ENCODE data around the gene KCNK17. TPM values are rescaled to one million over a fixed set of nuclear protein-coding genes. Genes with fewer than 3 reads are reported as not detected.

KCNK17 gene
- total RNA-seq, 1 experiment from 2014 or later: not detected

DNA sequence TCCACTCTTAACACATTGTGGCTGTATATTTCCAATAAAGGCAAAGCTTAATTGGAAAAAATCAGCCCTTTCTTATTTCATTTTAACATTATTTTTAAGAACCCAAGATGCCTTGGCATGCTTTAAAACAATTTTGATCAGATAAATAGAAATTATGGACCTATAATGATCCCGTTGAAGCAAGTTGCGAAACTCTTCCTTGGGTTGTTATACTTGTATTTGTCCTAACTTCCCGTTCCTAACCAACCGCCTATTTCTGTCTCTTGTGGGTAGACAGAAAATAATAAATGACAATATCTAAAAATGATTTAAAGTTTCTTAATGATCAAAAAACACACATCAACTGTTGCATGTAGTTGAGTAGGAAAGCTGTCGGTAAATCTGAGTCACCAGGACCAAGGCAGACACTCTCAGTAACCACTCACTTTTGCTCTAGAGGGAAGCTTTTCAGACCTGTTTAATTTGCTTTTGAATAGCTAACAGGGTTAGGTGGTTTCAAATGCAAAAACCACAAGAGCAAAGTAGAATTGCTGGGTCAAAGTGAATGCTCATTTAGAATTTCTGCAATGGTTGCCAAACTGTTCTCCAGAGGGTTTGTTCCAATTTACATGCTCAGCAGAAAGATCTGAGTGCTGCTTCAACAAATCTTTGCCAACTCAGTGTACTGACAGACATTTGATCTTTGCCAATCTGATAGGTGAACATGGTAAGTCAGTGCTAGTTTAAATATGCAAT lies 50.7 kb downstream of the KCNK17 start:
- Histone ChIP-seq H2AFZ (ENCODE audit: low read depth, low read length, poor library complexity, severe bottlenecking) (no peak overlapping the region), H3K9ac (ENCODE audit: low read length) (no peak overlapping the region), H3K9me2 (ENCODE audit: insufficient read depth) (no peaks in the 10 kb centered on the region), H3K4me2 (ENCODE audit: low read length) (no peak overlapping the region), H3K4me3 (replicated peaks in 1 of 2; ENCODE audit: low read depth in 1 of 2, low read length in 2 of 2) (no peak overlapping the region), H3K27ac (ENCODE audit: low read depth, low read length) (no peak overlapping the region), H3K79me2 (ENCODE audit: insufficient read depth, low read length) (no peaks in the 10 kb centered on the region), H4K20me1 (ENCODE audit: insufficient read depth) (no peaks in the 10 kb centered on the region), H3K9me3 (ENCODE audit: control insufficient read depth in 1 of 2, insufficient read depth in 1 of 2, low read depth in 1 of 2, low read length in 2 of 2) (no peaks in the 10 kb centered on the region), H3K36me3 (ENCODE audit: control insufficient read depth in 1 of 2, insufficient read depth in 2 of 2, low read length in 2 of 2) (no peaks in the 10 kb centered on the region), H3K27me3 (ENCODE audit: insufficient read depth, low read length) (0 out of 2 replicates have a peak, but pooled peaks cover 5% of the 10 kb centered on the region), H3K4me1 (ENCODE audit: control insufficient read depth in 1 of 2, insufficient read depth in 2 of 2, low read length in 2 of 2) (no peaks in the 10 kb centered on the region)
- TF ChIP-seq RAD21 (IDR thresholded peaks at IDR 0.05; ENCODE audit: low read depth) (no peak), SIN3A (IDR thresholded peaks at IDR 0.05; ENCODE audit: low read depth) (no peak), EZH2phosphoT487 (IDR thresholded peaks at IDR 0.05; ENCODE audit: borderline replicate concordance) (no peak), ELF1 (IDR thresholded peaks at IDR 0.05; ENCODE audit: borderline replicate concordance, low read depth) (no peak), ZFX (IDR thresholded peaks at IDR 0.05) (no peak), CEBPB (IDR thresholded peaks at IDR 0.05; ENCODE audit: low read depth) (no peak)
- ChIA-PET CTCF (interaction anchor here (1.2 kb wide), 1 partner anchor 40 kb away, joined by 4 read pairs; no protein-coding TSS in a partner anchor), POLR2A (no interaction called here), RAD21 (ENCODE audit: low non-redundant PET in 1 of 2, low total read pairs in 2 of 2, uncharacterized antibody in 2 of 2, unreplicated experiment in 2 of 2) (no interaction called here)
- intact Hi-C loops (cut with micrococcal nuclease): no loop called here
- DNase-seq (ENCODE audit: low read depth, low spot score): no peak
- ATAC-seq: no peak
- BruUV-seq (replicated peaks): no TSS peak

DNA sequence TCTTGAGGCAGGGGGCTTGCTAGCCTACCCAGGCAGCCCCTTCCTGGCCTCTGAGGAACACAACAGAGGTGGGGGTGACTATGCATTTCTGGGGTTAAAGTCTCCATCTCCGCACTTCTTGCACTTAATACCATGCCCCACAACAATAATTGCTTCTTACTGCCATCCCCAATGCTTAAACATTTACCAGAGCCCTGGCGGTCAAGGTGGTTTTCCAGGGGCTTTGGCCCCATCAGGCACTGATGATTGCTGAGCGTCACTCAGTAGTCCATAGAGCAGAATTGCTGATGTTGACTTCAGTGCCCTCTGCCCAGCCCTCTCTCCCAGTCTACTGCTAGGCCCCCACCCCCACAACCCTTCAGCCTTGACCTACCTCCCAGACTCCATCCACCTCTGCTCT lies 52.5 kb downstream of the KCNK17 start:
- no peaks in the 10 kb centered on the region for H3K4me1 ChIP-seq (ENCODE audit: control insufficient read depth in 1 of 2, insufficient read depth in 2 of 2, low read length in 2 of 2)
- BruUV-seq (replicated peaks): no TSS peak
- DNase-seq (ENCODE audit: low read depth, low spot score): no peak
- 0 out of 2 replicates have a peak, but pooled peaks cover 5% of the 10 kb centered on the region for H3K27me3 ChIP-seq (ENCODE audit: insufficient read depth, low read length)
- POLR2A ChIA-PET: no interaction called here
- H3K36me3 ChIP-seq (ENCODE audit: control insufficient read depth in 1 of 2, insufficient read depth in 2 of 2, low read length in 2 of 2): no peaks in the 10 kb centered on the region
- no peak overlapping the region for H2AFZ ChIP-seq (ENCODE audit: low read depth, low read length, poor library complexity, severe bottlenecking)
- H3K27ac ChIP-seq (ENCODE audit: low read depth, low read length): no peak overlapping the region
- H3K4me3 ChIP-seq (replicated peaks in 1 of 2; ENCODE audit: low read depth in 1 of 2, low read length in 2 of 2): no peak overlapping the region
- TF ChIP-seq SP1 (IDR thresholded peaks at IDR 0.05; ENCODE audit: low read depth) (no peak), CEBPB (IDR thresholded peaks at IDR 0.05; ENCODE audit: low read depth) (no peak), ELF1 (IDR thresholded peaks at IDR 0.05; ENCODE audit: borderline replicate concordance, low read depth) (no peak), TCF7L2 (IDR thresholded peaks at IDR 0.05; ENCODE audit: borderline replicate concordance, extremely low read depth, insufficient read depth, insufficient read length) (no peak), EZH2phosphoT487 (IDR thresholded peaks at IDR 0.05; ENCODE audit: borderline replicate concordance) (no peak), YY1 (IDR thresholded peaks at IDR 0.05; ENCODE audit: extremely low read depth, insufficient replicate concordance, low read depth, low read length) (no peak), FOSL1 (IDR thresholded peaks at IDR 0.05; ENCODE audit: low read depth) (no peak), RAD21 (IDR thresholded peaks at IDR 0.05; ENCODE audit: low read depth) (no peak), JUND (IDR thresholded peaks at IDR 0.05) (no peak), ZNF274 (IDR thresholded peaks at IDR 0.05; ENCODE audit: low read depth, low read length) (no peak), POLR2AphosphoS5 (IDR thresholded peaks at IDR 0.05; ENCODE audit: low read depth, low read length) (no peak), SRF (IDR thresholded peaks at IDR 0.05; ENCODE audit: low read depth) (no peak)
- TF ChIP-seq, protein P1, sequence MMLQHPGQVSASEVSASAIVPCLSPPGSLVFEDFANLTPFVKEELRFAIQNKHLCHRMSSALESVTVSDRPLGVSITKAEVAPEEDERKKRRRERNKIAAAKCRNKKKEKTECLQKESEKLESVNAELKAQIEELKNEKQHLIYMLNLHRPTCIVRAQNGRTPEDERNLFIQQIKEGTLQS (IDR thresholded peaks at IDR 0.05): no peak
- TF ChIP-seq, protein P2, sequence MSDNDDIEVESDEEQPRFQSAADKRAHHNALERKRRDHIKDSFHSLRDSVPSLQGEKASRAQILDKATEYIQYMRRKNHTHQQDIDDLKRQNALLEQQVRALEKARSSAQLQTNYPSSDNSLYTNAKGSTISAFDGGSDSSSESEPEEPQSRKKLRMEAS (IDR thresholded peaks at IDR 0.05): no peak
- TF ChIP-seq, protein P3, sequence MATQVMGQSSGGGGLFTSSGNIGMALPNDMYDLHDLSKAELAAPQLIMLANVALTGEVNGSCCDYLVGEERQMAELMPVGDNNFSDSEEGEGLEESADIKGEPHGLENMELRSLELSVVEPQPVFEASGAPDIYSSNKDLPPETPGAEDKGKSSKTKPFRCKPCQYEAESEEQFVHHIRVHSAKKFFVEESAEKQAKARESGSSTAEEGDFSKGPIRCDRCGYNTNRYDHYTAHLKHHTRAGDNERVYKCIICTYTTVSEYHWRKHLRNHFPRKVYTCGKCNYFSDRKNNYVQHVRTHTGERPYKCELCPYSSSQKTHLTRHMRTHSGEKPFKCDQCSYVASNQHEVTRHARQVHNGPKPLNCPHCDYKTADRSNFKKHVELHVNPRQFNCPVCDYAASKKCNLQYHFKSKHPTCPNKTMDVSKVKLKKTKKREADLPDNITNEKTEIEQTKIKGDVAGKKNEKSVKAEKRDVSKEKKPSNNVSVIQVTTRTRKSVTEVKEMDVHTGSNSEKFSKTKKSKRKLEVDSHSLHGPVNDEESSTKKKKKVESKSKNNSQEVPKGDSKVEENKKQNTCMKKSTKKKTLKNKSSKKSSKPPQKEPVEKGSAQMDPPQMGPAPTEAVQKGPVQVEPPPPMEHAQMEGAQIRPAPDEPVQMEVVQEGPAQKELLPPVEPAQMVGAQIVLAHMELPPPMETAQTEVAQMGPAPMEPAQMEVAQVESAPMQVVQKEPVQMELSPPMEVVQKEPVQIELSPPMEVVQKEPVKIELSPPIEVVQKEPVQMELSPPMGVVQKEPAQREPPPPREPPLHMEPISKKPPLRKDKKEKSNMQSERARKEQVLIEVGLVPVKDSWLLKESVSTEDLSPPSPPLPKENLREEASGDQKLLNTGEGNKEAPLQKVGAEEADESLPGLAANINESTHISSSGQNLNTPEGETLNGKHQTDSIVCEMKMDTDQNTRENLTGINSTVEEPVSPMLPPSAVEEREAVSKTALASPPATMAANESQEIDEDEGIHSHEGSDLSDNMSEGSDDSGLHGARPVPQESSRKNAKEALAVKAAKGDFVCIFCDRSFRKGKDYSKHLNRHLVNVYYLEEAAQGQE (IDR thresholded peaks at IDR 0.05; ENCODE audit: low read depth): no peak
- CTCF ChIA-PET: no interaction called here
- no peaks in the 10 kb centered on the region for H3K79me2 ChIP-seq (ENCODE audit: insufficient read depth, low read length)
- no peaks in the 10 kb centered on the region for H3K9me2 ChIP-seq (ENCODE audit: insufficient read depth)
- RAD21 ChIA-PET (ENCODE audit: low non-redundant PET in 1 of 2, low total read pairs in 2 of 2, uncharacterized antibody in 2 of 2, unreplicated experiment in 2 of 2): no interaction called here
- ATAC-seq: no peak
- H3K9ac ChIP-seq (ENCODE audit: low read length): no peak overlapping the region
- no peak overlapping the region for H3K4me2 ChIP-seq (ENCODE audit: low read length)
- intact Hi-C loops (cut with micrococcal nuclease): no loop called here
- H3K9me3 ChIP-seq (ENCODE audit: control insufficient read depth in 1 of 2, insufficient read depth in 1 of 2, low read depth in 1 of 2, low read length in 2 of 2): no peaks in the 10 kb centered on the region
- H4K20me1 ChIP-seq (ENCODE audit: insufficient read depth): no peaks in the 10 kb centered on the region
